Body of pancreas (tissue), 4 donors: ENCODE results near the gene IRAK3.
"Not testable (repeated sequence)": the region's sequence is repeated elsewhere in the genome, so short reads cannot be mapped to it uniquely, and the experiment has no call there.

Experiments used
- POLR2A ChIP-seq, 3 donors: fragments of 450-650 bp; IDR thresholded peaks; one replicate each; pipeline ENCODE4 v1.6.1; 2016; ENCODE audit warnings: antibody characterized with exemption in 3 of 3, mild to moderate bottlenecking in 2 of 3
- TF ChIP-seq, protein P1 (sequence below), 7 experiments: fragments of 450-650 bp in 4 of 7; fragments of 200-600 bp in 3 of 7; sonication (generic) in 3 of 7; IDR thresholded peaks; one replicate each; pipeline ENCODE4 v1.5.1; 2016 to 2019; ENCODE audit warnings: antibody characterized with exemption in 7 of 7

DNA sequence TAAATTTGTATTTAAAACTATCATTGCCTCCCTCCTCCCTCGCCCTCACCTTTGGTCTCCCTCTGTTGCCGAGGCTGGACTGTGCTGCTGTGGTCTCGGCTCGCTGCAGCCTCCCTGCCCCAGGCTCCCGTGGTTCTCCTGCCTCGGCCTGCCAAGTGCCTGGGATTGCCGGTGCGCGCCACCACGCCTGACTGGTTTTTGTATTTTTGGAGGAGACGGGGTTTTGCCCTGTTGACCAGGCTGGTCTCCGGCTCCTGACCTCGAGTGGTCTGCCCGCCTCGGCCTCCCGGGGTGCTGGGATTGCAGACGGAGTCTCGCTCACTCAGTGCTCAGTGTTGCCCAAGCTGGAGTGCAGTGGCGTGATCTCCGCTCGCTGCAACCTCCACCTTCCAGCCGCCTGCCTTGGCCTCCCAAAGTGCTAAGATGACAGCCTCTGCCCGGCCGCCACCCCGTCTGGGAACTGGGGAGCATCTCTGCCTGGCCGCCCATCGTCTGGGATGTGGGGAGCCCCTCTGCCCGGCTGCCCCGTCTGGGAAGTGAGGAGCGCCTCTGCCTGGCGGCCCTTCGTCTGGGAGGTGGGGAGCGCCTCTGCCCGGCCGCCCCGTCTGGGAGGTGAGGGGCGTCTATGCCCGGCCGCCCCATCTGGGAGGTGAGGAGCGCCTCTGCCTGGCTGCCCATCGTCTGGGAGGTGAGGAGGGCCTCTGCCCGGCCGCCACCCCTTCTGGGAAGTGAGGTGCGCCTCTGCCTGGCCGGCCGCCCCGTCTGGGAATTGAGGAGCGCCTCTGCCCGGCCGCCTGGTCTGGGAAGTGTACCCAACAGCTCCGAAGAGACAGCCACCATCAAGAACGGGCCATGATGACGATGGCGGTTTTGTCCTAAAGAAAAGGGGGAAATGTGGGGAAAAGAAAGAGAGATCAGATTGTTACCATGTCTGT is 14.4 kb upstream of the IRAK3 start:
- TF ChIP-seq POLR2A (IDR thresholded peaks at IDR 0.05): not testable (repeated sequence)
- TF ChIP-seq, protein P1, sequence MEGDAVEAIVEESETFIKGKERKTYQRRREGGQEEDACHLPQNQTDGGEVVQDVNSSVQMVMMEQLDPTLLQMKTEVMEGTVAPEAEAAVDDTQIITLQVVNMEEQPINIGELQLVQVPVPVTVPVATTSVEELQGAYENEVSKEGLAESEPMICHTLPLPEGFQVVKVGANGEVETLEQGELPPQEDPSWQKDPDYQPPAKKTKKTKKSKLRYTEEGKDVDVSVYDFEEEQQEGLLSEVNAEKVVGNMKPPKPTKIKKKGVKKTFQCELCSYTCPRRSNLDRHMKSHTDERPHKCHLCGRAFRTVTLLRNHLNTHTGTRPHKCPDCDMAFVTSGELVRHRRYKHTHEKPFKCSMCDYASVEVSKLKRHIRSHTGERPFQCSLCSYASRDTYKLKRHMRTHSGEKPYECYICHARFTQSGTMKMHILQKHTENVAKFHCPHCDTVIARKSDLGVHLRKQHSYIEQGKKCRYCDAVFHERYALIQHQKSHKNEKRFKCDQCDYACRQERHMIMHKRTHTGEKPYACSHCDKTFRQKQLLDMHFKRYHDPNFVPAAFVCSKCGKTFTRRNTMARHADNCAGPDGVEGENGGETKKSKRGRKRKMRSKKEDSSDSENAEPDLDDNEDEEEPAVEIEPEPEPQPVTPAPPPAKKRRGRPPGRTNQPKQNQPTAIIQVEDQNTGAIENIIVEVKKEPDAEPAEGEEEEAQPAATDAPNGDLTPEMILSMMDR (IDR thresholded peaks at IDR 0.05): not testable (repeated sequence)
